HepG2 (cell line): ENCODE data around the gene MICAL3. TPM values are rescaled to one million over a fixed set of nuclear protein-coding genes. Genes with fewer than 3 reads are reported as not detected.
A peak's percentile ranks its signal among the peaks of the same experiment; 100 is the strongest.

Experiments used
- BCLAF1 ChIP-seq: fragments of 450-650 bp; IDR thresholded peaks from 2 replicates; pipeline ENCODE4 v1.6.1; 2017; ENCODE audit warnings: mild to moderate bottlenecking
- ETS1 ChIP-seq: sonication (generic); formaldehyde crosslinking; IDR thresholded peaks from 2 replicates; pipeline ENCODE4 v1.4.0; 2020; ENCODE audit warnings: missing genetic modification reagents
- EZH2 ChIP-seq: conservative IDR thresholded peaks from 2 replicates; pipeline ENCODE4 v1.6.1; 2012; ENCODE audit warnings: mild to moderate bottlenecking, low read depth, low read length, moderate library complexity
- GLI4 ChIP-seq: sonication (generic); formaldehyde crosslinking; IDR thresholded peaks from 2 replicates; pipeline ENCODE4 v1.5.1; 2020; ENCODE audit warnings: missing genetic modification reagents, mild to moderate bottlenecking, moderate library complexity, borderline replicate concordance
- GTF3A ChIP-seq: sonication (generic); formaldehyde crosslinking; conservative IDR thresholded peaks from 2 replicates; pipeline ENCODE4 v1.4.0; 2020; ENCODE audit warnings: mild to moderate bottlenecking, missing genetic modification reagents
- ISX ChIP-seq: sonication (generic); formaldehyde crosslinking; conservative IDR thresholded peaks from 2 replicates; pipeline ENCODE4 v1.5.0; 2020; ENCODE audit warnings: missing genetic modification reagents
- NR1H2 ChIP-seq: sonication (generic); formaldehyde crosslinking; IDR thresholded peaks from 2 replicates; pipeline ENCODE4 v1.8.1; 2022; ENCODE audit warnings: low read depth, missing genetic modification reagents, borderline replicate concordance
- RORA ChIP-seq: sonication (generic); formaldehyde crosslinking; IDR thresholded peaks from 2 replicates; pipeline ENCODE4 v1.5.0; 2020; ENCODE audit warnings: mild to moderate bottlenecking, missing genetic modification reagents, moderate library complexity
- SNRNP70 ChIP-seq: fragments of 200-400 bp; formaldehyde crosslinking; IDR thresholded peaks from 2 replicates; pipeline ENCODE4 v1.6.1; 2017; ENCODE audit warnings: mild to moderate bottlenecking, low read depth, low read length, moderate library complexity
- ZBTB3 ChIP-seq: sonication (generic); formaldehyde crosslinking; IDR thresholded peaks from 2 replicates; pipeline ENCODE4 v1.4.0; 2020; ENCODE audit warnings: low read depth, mild to moderate bottlenecking, moderate library complexity, missing genetic modification reagents, borderline replicate concordance
- ZBTB7A ChIP-seq: sonication (generic); formaldehyde crosslinking; IDR thresholded peaks from 2 replicates; pipeline ENCODE4 v1.8.0; 2022; ENCODE audit warnings: mild to moderate bottlenecking, missing genetic modification reagents
- ZFP41 ChIP-seq: sonication (generic); formaldehyde crosslinking; IDR thresholded peaks from 2 replicates; pipeline ENCODE4 v1.4.0; 2020; ENCODE audit warnings: mild to moderate bottlenecking, missing genetic modification reagents, borderline replicate concordance
- ZNF101 ChIP-seq: sonication (generic); formaldehyde crosslinking; IDR thresholded peaks from 2 replicates; pipeline ENCODE4 v1.4.0; 2020; ENCODE audit warnings: mild to moderate bottlenecking, low read depth, missing genetic modification reagents, borderline replicate concordance
- ZNF18 ChIP-seq: sonication (generic); formaldehyde crosslinking; IDR thresholded peaks from 2 replicates; pipeline ENCODE4 v1.8.0; 2022; ENCODE audit warnings: mild to moderate bottlenecking, missing genetic modification reagents; ENCODE audit not compliant: insufficient replicate concordance
- ZNF317 ChIP-seq: sonication (generic); formaldehyde crosslinking; IDR thresholded peaks from 2 replicates; pipeline ENCODE4 v1.5.0; 2020; ENCODE audit warnings: mild to moderate bottlenecking, missing genetic modification reagents
- ZNF546 ChIP-seq: sonication (generic); formaldehyde crosslinking; conservative IDR thresholded peaks from 2 replicates; pipeline ENCODE4 v1.8.1; 2023; ENCODE audit warnings: mild to moderate bottlenecking, missing genetic modification reagents
- ZNF564 ChIP-seq: sonication (generic); formaldehyde crosslinking; IDR thresholded peaks from 2 replicates; pipeline ENCODE4 v1.8.1; 2023; ENCODE audit warnings: mild to moderate bottlenecking, missing genetic modification reagents
- ZNF619 ChIP-seq: sonication (generic); formaldehyde crosslinking; IDR thresholded peaks from 2 replicates; pipeline ENCODE4 v1.4.0; 2020; ENCODE audit warnings: mild to moderate bottlenecking, missing genetic modification reagents
- ZNF652 ChIP-seq: IDR thresholded peaks from 2 replicates; pipeline ENCODE4 v1.6.1; 2016; ENCODE audit warnings: low read depth, borderline replicate concordance
- ZNF7 ChIP-seq: IDR thresholded peaks from 2 replicates; pipeline ENCODE4 v1.6.1; 2016; ENCODE audit warnings: missing biosample characterization, missing genetic modification reagents
- ZNF747 ChIP-seq: sonication (generic); formaldehyde crosslinking; IDR thresholded peaks from 2 replicates; pipeline ENCODE4 v1.8.1; 2023; ENCODE audit warnings: missing genetic modification reagents, mild to moderate bottlenecking, borderline replicate concordance
- polyA plus RNA-seq, 8 experiments: library from polyadenylated mRNA; depleted of rRNA in 3 of 8; stranded (reverse) in 7 of 8; unstranded in 1 of 8; fragments of >200 nt; fragmentation: Illumina TruSeq in 4 of 8; extraction: Trizol in 4 of 8; gene quantifications; 2 replicates each; pipeline versions ENCODE4 v1.2.1 to v1.2.3, GENCODE V29; 2011 to 2016; ENCODE audit warnings: low read depth in 4 of 8, missing spikeins in 1 of 8, mixed read lengths in 1 of 8; ENCODE audit not compliant: insufficient read depth in 1 of 8
- total RNA-seq, 5 experiments: library from RNA; depleted of rRNA; stranded (reverse); fragments of >200 nt; fragmentation: Illumina TruSeq; extraction: Trizol; gene quantifications; 2 replicates each; pipeline ENCODE4 v1.2.3, GENCODE V29; 2016; ENCODE audit warnings: low read depth in 1 of 5

MICAL3 gene
- total and polyA plus RNA-seq, 2 of the 13 experiments (the other 11 are each of a cell fraction or from before 2014, with no cell fraction given), result 5.3 to 12.5 TPM

GRCh38 chr22:18000441-18001039 lies 23.8 kb downstream of the MICAL3 start (continued):
- TF ChIP-seq ZNF747 (CRISPR knock-in tag), result no peak
- TF ChIP-seq ZBTB3, result no peak
- no peak for TF ChIP-seq ZNF317
- no peak for TF ChIP-seq ZNF101 (CRISPR knock-in tag)
- no peak for TF ChIP-seq ZFP41 (CRISPR knock-in tag)
- TF ChIP-seq ISX (CRISPR knock-in tag), result no peak
- TF ChIP-seq ETS1, result no peak
- TF ChIP-seq SNRNP70, result no peak
- no peak for TF ChIP-seq ZNF652 (CRISPR knock-in tag)
- TF ChIP-seq NR1H2 (CRISPR knock-in tag), result no peak
- TF ChIP-seq ZNF546 (CRISPR knock-in tag), result no peak; the same call in 1 of the 2 replicates
- TF ChIP-seq ZNF7 (CRISPR knock-in tag), result no peak
- TF ChIP-seq ZNF619 (CRISPR knock-in tag), result no peak
- TF ChIP-seq ZNF564 (CRISPR knock-in tag), result no peak
- TF ChIP-seq RORA (CRISPR knock-in tag), result no peak
- TF ChIP-seq GLI4, result no peak
- 0 out of 2 replicates have a peak, but pooled peaks have one; percentile 1 for TF ChIP-seq ZBTB7A
- TF ChIP-seq GTF3A (CRISPR knock-in tag), result no peak
- TF ChIP-seq EZH2, result no peak
- TF ChIP-seq BCLAF1, result no peak
- no peak for TF ChIP-seq ZNF18 (CRISPR knock-in tag)
